Stimulated activated CD8-positive, alpha-beta memory T cell treated with anti-CD3 and anti-CD28 coated beads, Interleukin-12 subunit alpha, Interleukin-12 subunit beta, amount 100 ng/mL, for 4 hours (primary cell): ENCODE measurements around the gene FMO3.

Source experiments
- DNase-seq: peaks from one replicate; pipeline ENCODE4 v3.0.0-alpha.2; 2020; ENCODE audit warnings: low read depth

The FMO3 gene

DNA sequence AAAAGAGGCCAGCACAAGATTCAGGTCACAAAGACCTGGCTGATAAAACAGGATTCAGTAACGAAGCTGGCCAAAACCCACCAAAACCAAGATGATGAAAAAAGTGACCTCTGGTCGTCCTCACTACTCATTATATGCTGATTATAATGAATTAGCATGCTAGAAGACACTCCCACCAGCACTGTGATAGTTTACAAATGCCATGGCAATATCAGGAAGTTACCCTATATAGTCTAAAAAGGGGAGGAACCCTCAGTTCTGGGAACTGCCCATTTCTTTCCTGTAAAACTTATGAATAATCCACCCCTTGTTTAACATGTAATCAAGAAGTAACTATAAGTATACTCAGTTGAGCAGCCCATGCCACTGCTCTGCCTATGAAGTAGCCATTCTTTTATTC lies 68.4 kb downstream of the FMO3 start:
- no peak for DNase-seq

DNA sequence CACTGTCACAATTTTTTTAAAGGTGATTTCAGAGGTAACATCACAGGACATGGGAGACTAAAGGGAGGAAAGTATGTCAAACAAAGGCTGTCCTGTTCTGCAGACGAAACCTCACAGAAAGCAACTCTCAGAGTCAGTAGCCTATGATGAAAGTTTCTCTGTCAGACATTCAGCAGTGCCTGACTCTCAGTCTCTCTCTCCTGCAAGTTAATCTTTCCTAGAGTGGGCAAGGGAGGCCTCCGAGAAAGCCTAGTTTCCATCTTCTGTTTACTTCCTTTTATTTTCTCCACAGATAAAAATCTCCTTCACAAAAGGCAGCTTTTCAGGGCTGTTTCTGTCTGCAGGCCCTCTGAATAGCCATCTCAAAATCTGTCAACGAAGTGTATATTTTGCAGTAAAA lies 69.5 kb downstream of the FMO3 start:
- DNase-seq = no peak

- DNase-seq = no peak
These were observed 70.1 kb downstream of the FMO3 start for GRCh38 chr1:171160639-171161354.

- no peak for DNase-seq
These were observed 70.7 kb downstream of the FMO3 start for GRCh38 chr1:171161431-171161830.

DNA sequence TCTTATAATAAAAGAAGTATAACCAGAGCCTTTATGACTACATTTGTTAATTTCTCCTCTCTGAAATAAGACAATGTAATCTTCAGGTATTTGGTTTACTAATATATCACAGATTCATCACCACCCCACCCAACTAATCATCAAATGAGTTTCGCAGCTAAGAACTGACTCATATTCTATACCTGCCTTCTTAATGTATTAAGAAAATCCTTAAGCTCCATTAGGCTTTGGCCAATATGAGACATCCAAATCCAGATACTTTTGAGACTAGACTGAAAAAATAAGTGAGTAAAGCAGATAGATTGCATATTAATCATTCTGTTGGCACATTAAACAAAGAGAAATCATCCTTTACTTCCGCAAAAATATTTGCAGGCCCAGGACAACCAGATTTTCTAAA lies 75.7 kb downstream of the FMO3 start:
- no peak for DNase-seq
